ENCODE results near the gene PRR16.

Gene PRR16

GRCh38 chr5:120461251-120461650 lies 2.8 kb upstream of the PRR16 start:
- H3K27ac ChIP-seq (ENCODE audit: low read depth, low read length): no peak overlapping the region
- H3K4me3 ChIP-seq (ENCODE audit: insufficient read depth, low read length, poor library complexity, severe bottlenecking): no peak overlapping the region
- H3K9ac ChIP-seq (ENCODE audit: low read length): no peak overlapping the region
- H3K9me3 ChIP-seq (ENCODE audit: insufficient read depth, low read length): no peaks in the 10 kb centered on the region
- no peak overlapping the region for H2AFZ ChIP-seq (ENCODE audit: low read depth, low read length, severe bottlenecking)
- H3K36me3 ChIP-seq (ENCODE audit: low read length): no peaks in the 10 kb centered on the region
- no peak overlapping the region for H3K4me2 ChIP-seq (ENCODE audit: low read depth, low read length, poor library complexity, severe bottlenecking)
- H3K27me3 ChIP-seq (ENCODE audit: low read length): no peaks in the 10 kb centered on the region
- H3F3A ChIP-seq (ENCODE audit: insufficient read depth): no peaks in the 10 kb centered on the region
- TF ChIP-seq EZH2phosphoT487 (conservative IDR thresholded peaks at IDR 0.05; ENCODE audit: low read length) (no peak), CTCF (IDR thresholded peaks at IDR 0.05; ENCODE audit: insufficient read depth, low read length, poor library complexity, severe bottlenecking) (no peak)
- H3K9me2 ChIP-seq (replicated peaks; ENCODE audit: insufficient read depth, low read length): no peaks in the 10 kb centered on the region
- no peaks in the 10 kb centered on the region for H3K79me2 ChIP-seq (ENCODE audit: insufficient read depth, low read length)
- H4K20me1 ChIP-seq (ENCODE audit: low read depth, low read length): no peaks in the 10 kb centered on the region

DNA sequence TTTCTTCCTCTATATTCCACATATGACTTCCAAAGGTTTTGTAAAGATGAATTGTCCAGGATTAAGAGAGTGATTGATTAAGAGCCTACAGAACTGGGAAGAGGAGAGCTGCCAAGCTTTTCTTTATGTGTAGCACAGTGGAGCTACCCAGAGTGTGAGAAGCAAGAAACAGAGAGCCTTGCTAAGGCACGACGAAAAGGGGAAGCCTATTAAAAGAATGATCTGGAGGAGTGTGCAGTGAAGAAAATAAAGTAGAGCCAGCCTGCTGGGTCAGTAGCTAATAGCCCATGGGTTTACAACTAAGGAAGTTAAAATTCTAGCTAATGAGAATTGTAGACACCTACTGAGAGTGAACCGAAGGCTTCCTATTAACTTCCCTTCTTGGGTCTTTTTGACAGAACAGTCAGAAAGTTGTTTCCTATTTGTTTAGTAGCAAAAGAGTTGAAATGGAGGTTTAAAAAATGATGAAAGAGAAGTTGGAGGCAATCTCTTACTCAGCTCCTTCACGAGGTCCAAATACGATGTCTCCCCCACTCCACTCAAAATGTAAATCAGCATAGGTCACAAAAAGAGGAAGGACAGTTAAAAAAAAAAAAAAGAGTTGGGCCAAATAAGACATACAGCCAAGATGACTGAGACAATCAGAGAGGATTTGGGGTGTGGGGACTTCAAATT lies 957 bp upstream of the PRR16 start:
- Histone ChIP-seq H3K79me2 (ENCODE audit: insufficient read depth, low read length) (no peaks in the 10 kb centered on the region), H3K27me3 (ENCODE audit: low read length) (no peaks in the 10 kb centered on the region), H3K9me3 (ENCODE audit: insufficient read depth, low read length) (no peaks in the 10 kb centered on the region), H3K9me2 (replicated peaks; ENCODE audit: insufficient read depth, low read length) (no peaks in the 10 kb centered on the region), H3F3A (ENCODE audit: insufficient read depth) (no peaks in the 10 kb centered on the region), H3K4me2 (ENCODE audit: low read depth, low read length, poor library complexity, severe bottlenecking) (no peak overlapping the region), H3K4me3 (ENCODE audit: insufficient read depth, low read length, poor library complexity, severe bottlenecking) (no peak overlapping the region), H3K27ac (ENCODE audit: low read depth, low read length) (no peak overlapping the region), H4K20me1 (ENCODE audit: low read depth, low read length) (no peaks in the 10 kb centered on the region), H3K9ac (ENCODE audit: low read length) (no peak overlapping the region), H3K36me3 (ENCODE audit: low read length) (no peaks in the 10 kb centered on the region), H2AFZ (ENCODE audit: low read depth, low read length, severe bottlenecking) (no peak overlapping the region)
- TF ChIP-seq EZH2phosphoT487 (conservative IDR thresholded peaks at IDR 0.05; ENCODE audit: low read length) (no peak), CTCF (IDR thresholded peaks at IDR 0.05; ENCODE audit: insufficient read depth, low read length, poor library complexity, severe bottlenecking) (no peak)

GRCh38 chr5:120464627-120465435 lies 731 bp downstream of the PRR16 start:
- Histone ChIP-seq H3K4me3 (ENCODE audit: insufficient read depth, low read length, poor library complexity, severe bottlenecking) (no peak overlapping the region), H3K79me2 (ENCODE audit: insufficient read depth, low read length) (no peaks in the 10 kb centered on the region), H3K9ac (ENCODE audit: low read length) (no peak overlapping the region), H3K9me3 (ENCODE audit: insufficient read depth, low read length) (no peaks in the 10 kb centered on the region), H2AFZ (ENCODE audit: low read depth, low read length, severe bottlenecking) (no peak overlapping the region), H3K36me3 (ENCODE audit: low read length) (no peaks in the 10 kb centered on the region), H3K27me3 (ENCODE audit: low read length) (no peaks in the 10 kb centered on the region), H4K20me1 (ENCODE audit: low read depth, low read length) (no peaks in the 10 kb centered on the region), H3K9me2 (replicated peaks; ENCODE audit: insufficient read depth, low read length) (no peaks in the 10 kb centered on the region), H3K27ac (ENCODE audit: low read depth, low read length) (no peak overlapping the region), H3F3A (ENCODE audit: insufficient read depth) (no peaks in the 10 kb centered on the region), H3K4me2 (ENCODE audit: low read depth, low read length, poor library complexity, severe bottlenecking) (no peak overlapping the region)
- TF ChIP-seq EZH2phosphoT487 (conservative IDR thresholded peaks at IDR 0.05; ENCODE audit: low read length): no peak
- no peak for TF ChIP-seq CTCF (IDR thresholded peaks at IDR 0.05; ENCODE audit: insufficient read depth, low read length, poor library complexity, severe bottlenecking)
